ENCODE data around the gene PAN3. TPM values are rescaled to one million over a fixed set of nuclear protein-coding genes. Genes with fewer than 3 reads are reported as not detected.

Gene PAN3
- total RNA-seq, 1 experiment from 2014 or later: 18.5 TPM

DNA sequence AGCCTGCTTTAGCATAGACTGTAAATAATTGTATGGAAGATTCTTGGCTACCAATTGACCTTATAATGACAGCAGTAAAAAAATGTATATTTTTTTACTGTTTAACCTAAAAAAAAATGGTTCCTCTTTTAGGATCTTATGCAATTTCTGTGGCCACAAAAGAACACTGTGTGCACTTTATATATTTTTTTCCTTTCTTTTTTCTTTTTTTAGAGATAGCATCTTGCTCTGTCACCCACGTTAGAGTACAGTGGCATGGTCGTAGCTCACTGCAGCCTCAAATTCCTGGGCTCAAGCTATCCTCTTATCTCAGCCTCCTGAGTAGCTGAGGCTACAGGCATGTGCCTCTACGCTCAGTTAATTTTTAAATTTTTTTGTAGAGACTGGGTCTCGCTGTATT is 44.0 kb upstream of the PAN3 start:
- H3K36me3 ChIP-seq (ENCODE audit: control insufficient read depth, insufficient read depth, low read length): no peaks in the 10 kb centered on the region
- H3K4me1 ChIP-seq (ENCODE audit: control insufficient read depth, insufficient read depth, low read length): no peaks in the 10 kb centered on the region
- H3K27me3 ChIP-seq (ENCODE audit: control insufficient read depth, insufficient read depth, low read length): peaks cover 18% of the 10 kb centered on the region
- ChIA-PET POLR2A (no interaction called here), CTCF (no interaction called here)
- DNase-seq (ENCODE audit: low read depth, low spot score) (no peak), ATAC-seq (no peak)
- intact Hi-C loops (cut with micrococcal nuclease; ENCODE audit: unreplicated experiment) (no loop called here), in situ Hi-C loops (cut with HindIII; ENCODE audit: low pct_unique_long_range_greater_than_20kb, low sequenced_read_pairs) (no loop called here)
- no peak overlapping the region for H3K4me3 ChIP-seq (ENCODE audit: low read depth in 2 of 2, low read length in 2 of 2)
- BruUV-seq (replicated peaks): no TSS peak
- H3K27ac ChIP-seq (ENCODE audit: low read length): no peak overlapping the region
- TF ChIP-seq SIN3A (IDR thresholded peaks at IDR 0.05; ENCODE audit: borderline replicate concordance, insufficient read depth, low read depth, low read length): no peak
- H3K9me3 ChIP-seq (ENCODE audit: control insufficient read depth, insufficient read depth, low read depth, low read length): no peaks in the 10 kb centered on the region

DNA sequence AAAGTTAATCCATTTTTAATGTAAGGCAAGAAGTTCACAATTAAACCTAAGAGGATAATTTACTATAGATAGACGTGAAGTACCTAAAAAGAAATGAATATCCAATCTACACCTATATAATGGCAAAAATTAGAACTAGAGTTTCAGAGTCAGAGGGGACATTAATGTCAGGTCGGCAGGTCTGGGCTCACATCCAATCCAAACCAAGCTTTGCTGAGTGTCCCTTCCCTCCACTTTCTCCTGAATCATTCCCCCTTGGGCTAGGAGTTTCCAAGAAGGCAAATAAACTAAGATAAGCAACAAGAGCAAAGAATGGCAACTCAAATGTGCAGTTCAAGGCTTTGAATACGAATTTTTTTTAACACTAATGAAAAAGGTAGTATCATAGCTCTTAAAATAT is 40.8 kb upstream of the PAN3 start:
- TF ChIP-seq TCF7L2 (IDR thresholded peaks at IDR 0.05; ENCODE audit: low read depth, low read length) (no peak), POLR2AphosphoS5 (IDR thresholded peaks at IDR 0.05; ENCODE audit: low read depth, low read length) (no peak), SIN3A (IDR thresholded peaks at IDR 0.05; ENCODE audit: borderline replicate concordance, insufficient read depth, low read depth, low read length) (no peak)
- TF ChIP-seq, protein P1, sequence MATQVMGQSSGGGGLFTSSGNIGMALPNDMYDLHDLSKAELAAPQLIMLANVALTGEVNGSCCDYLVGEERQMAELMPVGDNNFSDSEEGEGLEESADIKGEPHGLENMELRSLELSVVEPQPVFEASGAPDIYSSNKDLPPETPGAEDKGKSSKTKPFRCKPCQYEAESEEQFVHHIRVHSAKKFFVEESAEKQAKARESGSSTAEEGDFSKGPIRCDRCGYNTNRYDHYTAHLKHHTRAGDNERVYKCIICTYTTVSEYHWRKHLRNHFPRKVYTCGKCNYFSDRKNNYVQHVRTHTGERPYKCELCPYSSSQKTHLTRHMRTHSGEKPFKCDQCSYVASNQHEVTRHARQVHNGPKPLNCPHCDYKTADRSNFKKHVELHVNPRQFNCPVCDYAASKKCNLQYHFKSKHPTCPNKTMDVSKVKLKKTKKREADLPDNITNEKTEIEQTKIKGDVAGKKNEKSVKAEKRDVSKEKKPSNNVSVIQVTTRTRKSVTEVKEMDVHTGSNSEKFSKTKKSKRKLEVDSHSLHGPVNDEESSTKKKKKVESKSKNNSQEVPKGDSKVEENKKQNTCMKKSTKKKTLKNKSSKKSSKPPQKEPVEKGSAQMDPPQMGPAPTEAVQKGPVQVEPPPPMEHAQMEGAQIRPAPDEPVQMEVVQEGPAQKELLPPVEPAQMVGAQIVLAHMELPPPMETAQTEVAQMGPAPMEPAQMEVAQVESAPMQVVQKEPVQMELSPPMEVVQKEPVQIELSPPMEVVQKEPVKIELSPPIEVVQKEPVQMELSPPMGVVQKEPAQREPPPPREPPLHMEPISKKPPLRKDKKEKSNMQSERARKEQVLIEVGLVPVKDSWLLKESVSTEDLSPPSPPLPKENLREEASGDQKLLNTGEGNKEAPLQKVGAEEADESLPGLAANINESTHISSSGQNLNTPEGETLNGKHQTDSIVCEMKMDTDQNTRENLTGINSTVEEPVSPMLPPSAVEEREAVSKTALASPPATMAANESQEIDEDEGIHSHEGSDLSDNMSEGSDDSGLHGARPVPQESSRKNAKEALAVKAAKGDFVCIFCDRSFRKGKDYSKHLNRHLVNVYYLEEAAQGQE (IDR thresholded peaks at IDR 0.05; ENCODE audit: insufficient read depth in 1 of 2, low read depth in 2 of 2, low read length in 1 of 2): no peak
- ChIA-PET POLR2A (interaction anchor here (0.7 kb wide), 1 partner anchor 202 kb away, joined by 3 read pairs; no protein-coding TSS in a partner anchor), CTCF (interaction anchor here (0.7 kb wide), 1 partner anchor 111 kb away, joined by 5 read pairs; no protein-coding TSS in a partner anchor)
- BruUV-seq (replicated peaks): no TSS peak
- intact Hi-C loops (cut with micrococcal nuclease; ENCODE audit: unreplicated experiment) (no loop called here), in situ Hi-C loops (cut with HindIII; ENCODE audit: low pct_unique_long_range_greater_than_20kb, low sequenced_read_pairs) (no loop called here)
- no peaks in the 10 kb centered on the region for H3K4me1 ChIP-seq (ENCODE audit: control insufficient read depth, insufficient read depth, low read length)
- ATAC-seq: no peak
- H3K36me3 ChIP-seq (ENCODE audit: control insufficient read depth, insufficient read depth, low read length): no peaks in the 10 kb centered on the region
- no peak overlapping the region for H3K4me3 ChIP-seq (ENCODE audit: low read depth in 2 of 2, low read length in 2 of 2)
- DNase-seq (ENCODE audit: low read depth, low spot score): no peak
- no peak overlapping the region for H3K27ac ChIP-seq (ENCODE audit: low read length)
- H3K27me3 ChIP-seq (ENCODE audit: control insufficient read depth, insufficient read depth, low read length): peaks cover 31% of the 10 kb centered on the region
- no peaks in the 10 kb centered on the region for H3K9me3 ChIP-seq (ENCODE audit: control insufficient read depth, insufficient read depth, low read depth, low read length)

DNA sequence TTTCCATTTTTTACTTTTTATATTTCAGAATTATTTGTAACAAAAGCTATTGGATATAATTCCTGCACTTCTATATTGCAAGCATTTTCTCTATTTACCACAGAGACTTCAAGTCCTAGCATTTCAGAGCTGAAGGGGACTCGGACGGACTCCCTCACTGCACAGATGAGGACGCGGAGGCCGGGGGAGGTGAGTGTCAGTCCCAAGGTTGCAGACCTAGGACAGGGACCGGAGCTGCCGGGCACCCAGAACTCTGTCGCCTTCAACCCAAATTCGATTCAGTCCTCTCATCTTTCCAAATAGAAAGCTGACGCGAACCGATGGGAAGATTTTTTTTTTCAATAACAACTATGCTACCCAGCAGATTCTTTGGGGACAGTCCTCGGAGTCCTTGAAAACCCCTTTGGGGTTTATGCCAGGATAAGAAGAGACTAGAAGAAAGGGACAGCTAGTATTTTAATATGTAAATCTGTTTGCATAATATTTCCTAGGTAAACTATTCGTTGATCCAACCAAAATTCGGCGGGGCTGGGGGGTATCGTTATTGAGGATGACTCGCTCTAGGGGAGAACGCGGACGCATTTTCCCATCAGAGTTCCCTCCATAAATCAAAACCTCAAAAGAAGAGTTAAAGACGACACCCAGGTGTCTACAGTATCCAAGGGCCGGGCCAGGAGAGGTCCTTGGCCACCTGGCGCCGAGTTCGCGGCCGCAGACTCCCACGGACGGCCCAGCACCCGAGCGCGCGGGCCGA is 38.8 kb upstream of the PAN3 start:
- ChIA-PET POLR2A (no interaction called here), CTCF (no interaction called here)
- Histone ChIP-seq H3K27me3 (ENCODE audit: control insufficient read depth, insufficient read depth, low read length) (peaks cover 31% of the 10 kb centered on the region), H3K9me3 (ENCODE audit: control insufficient read depth, insufficient read depth, low read depth, low read length) (no peaks in the 10 kb centered on the region), H3K27ac (ENCODE audit: low read length) (no peak overlapping the region), H3K36me3 (ENCODE audit: control insufficient read depth, insufficient read depth, low read length) (no peaks in the 10 kb centered on the region), H3K4me3 (ENCODE audit: low read depth in 2 of 2, low read length in 2 of 2) (peak overlapping the region in 1 of 2 experiments; percentile 26; a peak in 2 of 4 replicates), H3K4me1 (ENCODE audit: control insufficient read depth, insufficient read depth, low read length) (no peaks in the 10 kb centered on the region)
- no peak for TF ChIP-seq SIN3A (IDR thresholded peaks at IDR 0.05; ENCODE audit: borderline replicate concordance, insufficient read depth, low read depth, low read length)
- TF ChIP-seq, protein P2, sequence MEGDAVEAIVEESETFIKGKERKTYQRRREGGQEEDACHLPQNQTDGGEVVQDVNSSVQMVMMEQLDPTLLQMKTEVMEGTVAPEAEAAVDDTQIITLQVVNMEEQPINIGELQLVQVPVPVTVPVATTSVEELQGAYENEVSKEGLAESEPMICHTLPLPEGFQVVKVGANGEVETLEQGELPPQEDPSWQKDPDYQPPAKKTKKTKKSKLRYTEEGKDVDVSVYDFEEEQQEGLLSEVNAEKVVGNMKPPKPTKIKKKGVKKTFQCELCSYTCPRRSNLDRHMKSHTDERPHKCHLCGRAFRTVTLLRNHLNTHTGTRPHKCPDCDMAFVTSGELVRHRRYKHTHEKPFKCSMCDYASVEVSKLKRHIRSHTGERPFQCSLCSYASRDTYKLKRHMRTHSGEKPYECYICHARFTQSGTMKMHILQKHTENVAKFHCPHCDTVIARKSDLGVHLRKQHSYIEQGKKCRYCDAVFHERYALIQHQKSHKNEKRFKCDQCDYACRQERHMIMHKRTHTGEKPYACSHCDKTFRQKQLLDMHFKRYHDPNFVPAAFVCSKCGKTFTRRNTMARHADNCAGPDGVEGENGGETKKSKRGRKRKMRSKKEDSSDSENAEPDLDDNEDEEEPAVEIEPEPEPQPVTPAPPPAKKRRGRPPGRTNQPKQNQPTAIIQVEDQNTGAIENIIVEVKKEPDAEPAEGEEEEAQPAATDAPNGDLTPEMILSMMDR (IDR thresholded peaks at IDR 0.05): no peak
- TF ChIP-seq TCF7L2 (IDR thresholded peaks at IDR 0.05; ENCODE audit: low read depth, low read length): no peak
- TF ChIP-seq, protein P1 (IDR thresholded peaks at IDR 0.05; ENCODE audit: insufficient read depth in 1 of 2, low read depth in 2 of 2, low read length in 1 of 2): no peak
- ATAC-seq: 0 out of 2 replicates have a peak, but pooled peaks have one; percentile 25
- intact Hi-C loops (cut with micrococcal nuclease; ENCODE audit: unreplicated experiment): no loop called here
- DNase-seq (ENCODE audit: low read depth, low spot score): no peak
- BruUV-seq (replicated peaks): no TSS peak
- in situ Hi-C loops (cut with HindIII; ENCODE audit: low pct_unique_long_range_greater_than_20kb, low sequenced_read_pairs): no loop called here

Measured in Panc1 (cell line).